ENCODE data around the gene CD99. TPM values are rescaled to one million over a fixed set of nuclear protein-coding genes. Genes with fewer than 3 reads are reported as not detected.
"Not testable (repeated sequence)": the region's sequence is repeated elsewhere in the genome, so short reads cannot be mapped to it uniquely, and the experiment has no call there.

CD99 gene
- total RNA-seq, 1 donor from 2014 or later = 362 TPM

GRCh38 chrX:2748171-2748814 is 57.2 kb downstream of the CD99 start:
- no peaks in the 10 kb centered on the region for H3K9me3 Mint-ChIP-seq (ENCODE audit: low read depth)
- no peak for DNase-seq (ENCODE audit: low spot score, unreplicated experiment)
- H3K27me3 Mint-ChIP-seq = no peaks in the 10 kb centered on the region
- TF ChIP-seq CTCF (IDR thresholded peaks at IDR 0.05; ENCODE audit: unreplicated experiment) = no peak
- H3K4me1 Mint-ChIP-seq (ENCODE audit: low read depth) = peaks cover 18% of the 10 kb centered on the region
- no peak overlapping the region for H3K27ac Mint-ChIP-seq
- H3K36me3 Mint-ChIP-seq (ENCODE audit: insufficient read depth) = peaks cover 7% of the 10 kb centered on the region
- no peak overlapping the region for H3K4me3 Mint-ChIP-seq (ENCODE audit: low read depth)

- Mint-ChIP-seq H3K4me1 (ENCODE audit: low read depth) (peaks cover 18% of the 10 kb centered on the region), H3K27ac (no peak overlapping the region), H3K9me3 (ENCODE audit: low read depth) (no peaks in the 10 kb centered on the region), H3K4me3 (ENCODE audit: low read depth) (no peak overlapping the region), H3K36me3 (ENCODE audit: insufficient read depth) (peaks cover 2% of the 10 kb centered on the region), H3K27me3 (no peaks in the 10 kb centered on the region)
- TF ChIP-seq CTCF (IDR thresholded peaks at IDR 0.05; ENCODE audit: unreplicated experiment) = no peak
- no peak for DNase-seq (ENCODE audit: low spot score, unreplicated experiment)
Observed at GRCh38 chrX:2748815-2749188, 57.7 kb downstream of the CD99 start.

- no peak overlapping the region for H3K4me3 Mint-ChIP-seq (ENCODE audit: low read depth)
- H3K9me3 Mint-ChIP-seq (ENCODE audit: low read depth) = no peaks in the 10 kb centered on the region
- H3K4me1 Mint-ChIP-seq (ENCODE audit: low read depth) = peaks cover 11% of the 10 kb centered on the region
- TF ChIP-seq CTCF (IDR thresholded peaks at IDR 0.05; ENCODE audit: unreplicated experiment) = no peak
- H3K27me3 Mint-ChIP-seq = no peaks in the 10 kb centered on the region
- no peak for DNase-seq (ENCODE audit: low spot score, unreplicated experiment)
- H3K36me3 Mint-ChIP-seq (ENCODE audit: insufficient read depth) = no peaks in the 10 kb centered on the region
- no peak overlapping the region for H3K27ac Mint-ChIP-seq
Observed at GRCh38 chrX:2751291-2751690, 60.2 kb downstream of the CD99 start.

GRCh38 chrX:2751874-2752300 is 60.8 kb downstream of the CD99 start, which contains the start of gene XG:
Gene XG (plus strand): TSS chrX:2752040. CDS start chrX:2752275, 235 bp downstream.
- not testable (repeated sequence) for H3K36me3 Mint-ChIP-seq (ENCODE audit: insufficient read depth); DNase-seq (ENCODE audit: low spot score, unreplicated experiment); H3K27ac Mint-ChIP-seq; H3K4me3 Mint-ChIP-seq (ENCODE audit: low read depth); H3K9me3 Mint-ChIP-seq (ENCODE audit: low read depth); H3K27me3 Mint-ChIP-seq; H3K4me1 Mint-ChIP-seq (ENCODE audit: low read depth)

GRCh38 chrX:2752441-2752840 is 61.3 kb downstream of the CD99 start:
- not testable (repeated sequence) for H3K27ac Mint-ChIP-seq; H3K36me3 Mint-ChIP-seq (ENCODE audit: insufficient read depth)
- H3K4me1 Mint-ChIP-seq (ENCODE audit: low read depth) = peaks cover 13% of the 10 kb centered on the region

DNA sequence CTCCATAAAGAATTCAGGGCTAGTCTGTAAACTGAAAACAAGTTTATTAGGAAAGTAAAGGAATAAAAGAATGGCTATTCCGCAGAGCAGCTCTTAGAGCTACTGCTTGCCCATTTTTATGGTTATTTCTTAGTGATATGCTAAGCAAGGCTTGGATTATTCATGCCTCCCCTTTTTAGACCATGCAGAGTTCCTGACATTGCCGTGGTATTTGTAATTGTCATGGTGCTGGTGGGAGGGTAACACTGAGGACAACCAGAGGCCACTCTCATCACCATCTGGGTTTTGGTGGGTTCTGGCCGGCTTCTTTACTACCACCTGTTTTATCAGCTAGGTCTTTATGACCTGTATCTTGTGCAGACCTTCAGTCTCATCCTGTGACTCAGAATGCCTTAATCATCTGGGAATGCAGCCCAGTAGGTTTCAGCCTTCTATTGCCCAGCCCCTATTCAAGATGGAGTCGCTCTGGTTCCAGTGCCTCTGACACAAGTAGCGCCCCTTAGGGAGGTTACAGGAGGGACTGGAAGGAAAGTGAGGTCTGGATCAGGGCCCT is 64.1 kb downstream of the CD99 start:
- H3K4me3 Mint-ChIP-seq (ENCODE audit: low read depth); H3K36me3 Mint-ChIP-seq (ENCODE audit: insufficient read depth); H3K9me3 Mint-ChIP-seq (ENCODE audit: low read depth); H3K27me3 Mint-ChIP-seq; H3K27ac Mint-ChIP-seq; DNase-seq (ENCODE audit: low spot score, unreplicated experiment): not testable (repeated sequence)
- H3K4me1 Mint-ChIP-seq (ENCODE audit: low read depth) = peaks cover 13% of the 10 kb centered on the region

More at GRCh38 chrX:2752441-2752840, 61.3 kb downstream of the CD99 start:
- H3K9me3 Mint-ChIP-seq (ENCODE audit: low read depth); DNase-seq (ENCODE audit: low spot score, unreplicated experiment); H3K4me3 Mint-ChIP-seq (ENCODE audit: low read depth); H3K27me3 Mint-ChIP-seq: not testable (repeated sequence)

DNA sequence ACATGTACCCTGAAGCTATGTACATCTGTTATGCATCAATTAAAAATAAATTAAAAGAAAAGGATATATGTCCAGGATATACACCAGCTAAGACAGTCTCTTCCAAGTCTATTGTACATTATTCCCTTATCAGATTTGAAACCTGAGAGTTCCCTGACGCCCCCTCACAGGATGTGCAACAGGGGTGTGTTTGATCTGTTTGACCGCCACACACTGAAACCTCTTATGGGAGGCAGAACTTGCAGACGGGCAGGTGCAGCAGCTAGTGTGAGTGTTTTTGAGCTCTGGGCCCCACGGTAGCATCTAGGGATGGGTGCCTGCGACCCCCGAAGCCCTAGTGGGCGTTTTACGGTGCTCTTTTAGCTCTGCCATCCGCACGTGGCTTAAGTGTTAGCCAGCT is 65.5 kb downstream of the CD99 start:
- no peak overlapping the region for H3K4me3 Mint-ChIP-seq (ENCODE audit: low read depth)
- no peaks in the 10 kb centered on the region for H3K36me3 Mint-ChIP-seq (ENCODE audit: insufficient read depth)
- no peak for DNase-seq (ENCODE audit: low spot score, unreplicated experiment)
- H3K27me3 Mint-ChIP-seq = no peaks in the 10 kb centered on the region
- no peaks in the 10 kb centered on the region for H3K9me3 Mint-ChIP-seq (ENCODE audit: low read depth)
- H3K4me1 Mint-ChIP-seq (ENCODE audit: low read depth) = peaks cover 18% of the 10 kb centered on the region
- no peak for TF ChIP-seq CTCF (IDR thresholded peaks at IDR 0.05; ENCODE audit: unreplicated experiment)
- H3K27ac Mint-ChIP-seq = no peak overlapping the region
